ENCODE data around the gene CNTNAP2. TPM values are rescaled to one million over a fixed set of nuclear protein-coding genes. Genes with fewer than 3 reads are reported as not detected.

Gene CNTNAP2
- total RNA-seq, 2 experiments from 2014 or later, result not detected

- ChIA-PET CTCF (no interaction called here), POLR2A (no interaction called here)
These were observed 2122.2 kb downstream of the CNTNAP2 start for GRCh38 chr7:148238761-148239325.

- CTCF ChIA-PET, result no interaction called here
- POLR2A ChIA-PET, result no interaction called here
These were observed 2125.2 kb downstream of the CNTNAP2 start for GRCh38 chr7:148241700-148242293.

GRCh38 chr7:148242294-148242821 is 2125.8 kb downstream of the CNTNAP2 start:
- ChIA-PET CTCF (no interaction called here), POLR2A (no interaction called here)

GRCh38 chr7:148245381-148245780 is 2128.8 kb downstream of the CNTNAP2 start:
- ChIA-PET POLR2A (no interaction called here), CTCF (no interaction called here)

- ChIA-PET CTCF (no interaction called here), POLR2A (no interaction called here)
These were observed 2137.0 kb downstream of the CNTNAP2 start for GRCh38 chr7:148253629-148254028.

GRCh38 chr7:148255333-148255732 is 2138.7 kb downstream of the CNTNAP2 start:
- CTCF ChIA-PET, result no interaction called here
- POLR2A ChIA-PET, result no interaction called here

GRCh38 chr7:148256433-148256832 is 2139.8 kb downstream of the CNTNAP2 start:
- CTCF ChIA-PET, result no interaction called here
- POLR2A ChIA-PET, result no interaction called here

- ChIA-PET CTCF (no interaction called here), POLR2A (no interaction called here)
These were observed 2144.0 kb downstream of the CNTNAP2 start for GRCh38 chr7:148260599-148260998.

GRCh38 chr7:148261523-148261922 is 2144.9 kb downstream of the CNTNAP2 start:
- CTCF ChIA-PET, result no interaction called here
- POLR2A ChIA-PET, result no interaction called here

- CTCF ChIA-PET, result no interaction called here
- POLR2A ChIA-PET, result no interaction called here
These were observed 2145.5 kb downstream of the CNTNAP2 start for GRCh38 chr7:148261996-148262688.

GRCh38 chr7:148262721-148263229 is 2146.2 kb downstream of the CNTNAP2 start:
- CTCF ChIA-PET, result no interaction called here

GRCh38 chr7:148264933-148265557 is 2148.4 kb downstream of the CNTNAP2 start:
- ChIA-PET CTCF (interaction anchor here (1.0 kb wide), 1 partner anchor 263 kb away, joined by 3 read pairs; no protein-coding TSS in a partner anchor), POLR2A (no interaction called here)

More at GRCh38 chr7:148262721-148263229, 2146.2 kb downstream of the CNTNAP2 start:
- POLR2A ChIA-PET, result no interaction called here

GRCh38 chr7:148265896-148266295 is 2149.3 kb downstream of the CNTNAP2 start:
- POLR2A ChIA-PET, result no interaction called here
- CTCF ChIA-PET, result interaction anchor here (1.0 kb wide), 1 partner anchor 262 kb away, joined by 3 read pairs; no protein-coding TSS in a partner anchor

GRCh38 chr7:148266795-148267194 is 2150.2 kb downstream of the CNTNAP2 start:
- CTCF ChIA-PET, result no interaction called here

GRCh38 chr7:148270576-148270975 is 2154.0 kb downstream of the CNTNAP2 start:
- CTCF ChIA-PET, result no interaction called here
- POLR2A ChIA-PET, result no interaction called here

More at GRCh38 chr7:148266795-148267194, 2150.2 kb downstream of the CNTNAP2 start:
- POLR2A ChIA-PET, result no interaction called here

GRCh38 chr7:148274118-148274517 is 2157.5 kb downstream of the CNTNAP2 start:
- CTCF ChIA-PET, result no interaction called here
- POLR2A ChIA-PET, result no interaction called here

GRCh38 chr7:148275359-148275890 is 2158.8 kb downstream of the CNTNAP2 start:
- POLR2A ChIA-PET, result no interaction called here

GRCh38 chr7:148276314-148277041 is 2159.9 kb downstream of the CNTNAP2 start:
- ChIA-PET CTCF (no interaction called here), POLR2A (no interaction called here)

More at GRCh38 chr7:148275359-148275890, 2158.8 kb downstream of the CNTNAP2 start:
- CTCF ChIA-PET, result no interaction called here

- CTCF ChIA-PET, result no interaction called here
These were observed 2160.6 kb downstream of the CNTNAP2 start for GRCh38 chr7:148277042-148277660.

More at GRCh38 chr7:148277042-148277660, 2160.6 kb downstream of the CNTNAP2 start:
- POLR2A ChIA-PET, result no interaction called here

Measured in activated CD8-positive, alpha-beta memory T cell treated with anti-CD3 and anti-CD28 coated beads for 36 hours (primary cell).